ENCODE data around the gene AFF3. TPM values are rescaled to one million over a fixed set of nuclear protein-coding genes. Genes with fewer than 3 reads are reported as not detected.

The AFF3 gene
- total RNA-seq, 1 experiment from 2014 or later = 0.61 TPM

- H3K27me3 ChIP-seq (ENCODE audit: insufficient read depth, low read length) = peaks cover 69% of the 10 kb centered on the region
- ATAC-seq (no peak), DNase-seq (ENCODE audit: low read depth, low spot score) (no peak)
- no peak overlapping the region for H3K9ac ChIP-seq (ENCODE audit: low read length)
- H3K79me2 ChIP-seq (ENCODE audit: insufficient read depth, low read length) = no peaks in the 10 kb centered on the region
- no peak overlapping the region for H3K4me3 ChIP-seq (replicated peaks in 1 of 2; ENCODE audit: low read depth in 1 of 2, low read length in 2 of 2)
- ChIA-PET RAD21 (ENCODE audit: low non-redundant PET in 1 of 2, low total read pairs in 2 of 2, uncharacterized antibody in 2 of 2, unreplicated experiment in 2 of 2) (no interaction called here), CTCF (no interaction called here), POLR2A (no interaction called here)
- H4K20me1 ChIP-seq (ENCODE audit: insufficient read depth) = no peaks in the 10 kb centered on the region
- H3K4me2 ChIP-seq (ENCODE audit: low read length) = no peak overlapping the region
- no peaks in the 10 kb centered on the region for H3K9me3 ChIP-seq (ENCODE audit: control insufficient read depth in 1 of 2, insufficient read depth in 1 of 2, low read depth in 1 of 2, low read length in 2 of 2)
- intact Hi-C loops (cut with micrococcal nuclease) = no loop called here
- BruUV-seq (replicated peaks) = no TSS peak
- no peak overlapping the region for H3K27ac ChIP-seq (ENCODE audit: low read depth, low read length)
- TF ChIP-seq, protein P1, sequence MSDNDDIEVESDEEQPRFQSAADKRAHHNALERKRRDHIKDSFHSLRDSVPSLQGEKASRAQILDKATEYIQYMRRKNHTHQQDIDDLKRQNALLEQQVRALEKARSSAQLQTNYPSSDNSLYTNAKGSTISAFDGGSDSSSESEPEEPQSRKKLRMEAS (IDR thresholded peaks at IDR 0.05) = no peak
- no peak for TF ChIP-seq ELF1 (IDR thresholded peaks at IDR 0.05; ENCODE audit: borderline replicate concordance, low read depth)
- no peak for TF ChIP-seq JUND (IDR thresholded peaks at IDR 0.05)
- no peak for TF ChIP-seq ZFX (IDR thresholded peaks at IDR 0.05)
- no peak for TF ChIP-seq EZH2phosphoT487 (IDR thresholded peaks at IDR 0.05; ENCODE audit: borderline replicate concordance)
- TF ChIP-seq, protein P2, sequence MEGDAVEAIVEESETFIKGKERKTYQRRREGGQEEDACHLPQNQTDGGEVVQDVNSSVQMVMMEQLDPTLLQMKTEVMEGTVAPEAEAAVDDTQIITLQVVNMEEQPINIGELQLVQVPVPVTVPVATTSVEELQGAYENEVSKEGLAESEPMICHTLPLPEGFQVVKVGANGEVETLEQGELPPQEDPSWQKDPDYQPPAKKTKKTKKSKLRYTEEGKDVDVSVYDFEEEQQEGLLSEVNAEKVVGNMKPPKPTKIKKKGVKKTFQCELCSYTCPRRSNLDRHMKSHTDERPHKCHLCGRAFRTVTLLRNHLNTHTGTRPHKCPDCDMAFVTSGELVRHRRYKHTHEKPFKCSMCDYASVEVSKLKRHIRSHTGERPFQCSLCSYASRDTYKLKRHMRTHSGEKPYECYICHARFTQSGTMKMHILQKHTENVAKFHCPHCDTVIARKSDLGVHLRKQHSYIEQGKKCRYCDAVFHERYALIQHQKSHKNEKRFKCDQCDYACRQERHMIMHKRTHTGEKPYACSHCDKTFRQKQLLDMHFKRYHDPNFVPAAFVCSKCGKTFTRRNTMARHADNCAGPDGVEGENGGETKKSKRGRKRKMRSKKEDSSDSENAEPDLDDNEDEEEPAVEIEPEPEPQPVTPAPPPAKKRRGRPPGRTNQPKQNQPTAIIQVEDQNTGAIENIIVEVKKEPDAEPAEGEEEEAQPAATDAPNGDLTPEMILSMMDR (IDR thresholded peaks at IDR 0.05 in 2 of 3, conservative IDR thresholded peaks at IDR 0.05 in 1 of 3; ENCODE audit: borderline replicate concordance in 1 of 3, insufficient read depth in 1 of 3, low read depth in 2 of 3, low read length in 2 of 3) = no peak
- no peak for TF ChIP-seq POLR2A (IDR thresholded peaks at IDR 0.05; ENCODE audit: borderline replicate concordance, extremely low read depth, insufficient read depth, insufficient read length)
- TF ChIP-seq TCF7L2 (IDR thresholded peaks at IDR 0.05; ENCODE audit: borderline replicate concordance, extremely low read depth, insufficient read depth, insufficient read length) = no peak
- TF ChIP-seq SIN3A (IDR thresholded peaks at IDR 0.05; ENCODE audit: low read depth) = no peak
- no peak for TF ChIP-seq EZH2 (IDR thresholded peaks at IDR 0.05)
- no peak for TF ChIP-seq RAD21 (IDR thresholded peaks at IDR 0.05; ENCODE audit: low read depth)
- H3K36me3 ChIP-seq (ENCODE audit: control insufficient read depth in 1 of 2, insufficient read depth in 2 of 2, low read length in 2 of 2) = no peaks in the 10 kb centered on the region
- no peaks in the 10 kb centered on the region for H3K4me1 ChIP-seq (ENCODE audit: control insufficient read depth in 1 of 2, insufficient read depth in 2 of 2, low read length in 2 of 2)
- no peak overlapping the region for H2AFZ ChIP-seq (ENCODE audit: low read depth, low read length, poor library complexity, severe bottlenecking)
- H3K9me2 ChIP-seq (ENCODE audit: insufficient read depth) = no peaks in the 10 kb centered on the region; the same call in 1 of the 2 replicates
Measured at GRCh38 chr2:99806758-99807157, 335.6 kb downstream of the AFF3 start.

Measured in HCT116 (cell line).